Activated CD8-positive, alpha-beta memory T cell treated with anti-CD3 and anti-CD28 coated beads, Interleukin-2, amount 50 U/mL, for 48 hours (primary cell): Measurements from ENCODE around the gene DOCK1.

ENCODE experiments used
- DNase-seq: peaks from one replicate; pipeline ENCODE4 v3.0.0-alpha.2; 2020

The DOCK1 gene

DNA sequence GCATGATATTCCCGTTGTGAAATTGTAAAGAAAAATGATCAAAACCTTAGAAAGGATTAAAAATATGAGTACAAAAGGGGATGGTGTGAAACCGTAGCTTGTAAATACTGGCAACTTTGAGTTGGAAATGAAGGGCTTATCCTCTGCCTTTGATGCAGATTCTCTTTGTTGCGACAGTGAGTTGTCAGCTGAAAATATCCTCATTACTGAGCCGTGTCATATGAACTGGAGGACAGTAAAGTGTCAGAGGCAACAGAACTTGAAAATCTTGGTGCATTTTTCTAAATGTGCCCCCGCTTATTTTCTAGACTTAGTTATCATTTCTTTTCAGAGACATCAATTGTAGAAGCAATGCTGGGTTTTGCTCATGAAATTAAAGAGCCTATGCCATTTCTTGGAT is 473.4 kb downstream of the DOCK1 start:
- no peak for DNase-seq

DNA sequence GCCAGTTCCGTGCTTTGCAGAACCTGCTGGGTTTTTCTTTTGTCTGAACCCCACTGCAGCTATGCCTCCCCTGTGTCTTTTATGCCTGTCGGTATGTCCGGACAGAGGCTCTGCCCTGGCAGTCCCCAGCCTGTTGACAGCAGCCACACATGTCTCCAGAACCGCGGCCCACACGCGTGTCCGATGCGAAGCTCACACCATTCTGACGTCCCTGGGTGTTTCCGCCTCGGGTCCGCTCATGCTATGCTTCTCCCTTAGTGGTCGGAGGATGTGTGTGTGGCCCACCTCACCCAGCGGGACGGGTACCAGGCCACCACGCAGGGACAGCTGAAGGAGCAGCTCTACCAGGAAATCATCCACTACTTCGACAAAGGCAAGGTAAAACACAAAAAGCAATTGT is 479.3 kb downstream of the DOCK1 start:
- no peak for DNase-seq

DNA sequence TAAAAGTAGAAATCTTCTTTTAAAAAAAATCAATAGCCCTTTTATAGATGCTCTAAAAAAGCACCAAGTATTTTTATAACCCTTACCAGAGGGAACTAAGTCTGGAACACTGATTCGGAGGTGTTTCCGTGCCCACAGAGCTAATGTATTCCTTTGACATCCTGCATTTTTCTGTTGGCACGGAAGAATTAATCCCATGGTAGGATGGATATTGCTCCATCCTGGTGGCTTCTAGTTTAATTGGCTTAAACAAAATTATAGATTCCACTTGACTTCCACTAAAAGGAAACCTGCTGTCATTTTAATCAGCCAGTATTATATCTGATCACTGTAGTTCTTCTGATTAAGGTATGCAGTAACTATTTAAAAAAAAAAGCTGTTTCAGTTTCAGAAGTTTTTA is 479.8 kb downstream of the DOCK1 start:
- DNase-seq: no peak

DNA sequence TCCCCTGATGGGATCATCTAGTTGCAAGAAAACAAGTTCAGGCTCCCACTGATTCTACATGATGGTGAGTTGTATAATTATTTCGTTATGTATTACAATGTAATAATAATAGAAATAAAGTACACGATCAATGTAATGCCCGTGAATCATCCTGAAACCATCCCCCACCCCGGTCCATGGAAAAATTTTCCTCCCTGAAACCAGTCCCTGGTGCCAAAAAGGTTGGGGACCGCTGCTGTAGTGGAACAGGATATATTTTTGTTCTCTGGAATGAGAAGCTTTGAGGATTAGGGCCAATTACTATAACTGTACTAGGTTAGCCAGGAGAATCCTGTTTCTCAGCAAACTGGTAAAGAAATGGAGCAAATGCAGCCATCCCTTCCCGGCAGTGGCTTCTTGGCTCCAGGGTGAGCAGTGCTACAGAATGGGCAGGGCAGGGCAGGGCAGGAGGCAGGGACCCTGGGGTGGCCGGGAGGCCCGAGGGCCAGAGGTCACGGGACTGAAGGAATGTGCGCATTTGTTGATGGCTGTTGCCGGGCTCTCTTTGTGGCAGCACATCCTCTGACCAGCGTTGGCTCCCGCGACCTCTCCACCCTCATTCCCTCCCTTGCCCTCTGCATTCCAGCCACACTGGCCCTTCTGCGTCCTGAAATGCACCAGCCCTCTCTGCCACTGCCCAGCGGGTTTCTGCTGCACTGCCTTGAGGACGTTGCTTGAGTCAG is 481.5 kb downstream of the DOCK1 start:
- DNase-seq: no peak

DNA sequence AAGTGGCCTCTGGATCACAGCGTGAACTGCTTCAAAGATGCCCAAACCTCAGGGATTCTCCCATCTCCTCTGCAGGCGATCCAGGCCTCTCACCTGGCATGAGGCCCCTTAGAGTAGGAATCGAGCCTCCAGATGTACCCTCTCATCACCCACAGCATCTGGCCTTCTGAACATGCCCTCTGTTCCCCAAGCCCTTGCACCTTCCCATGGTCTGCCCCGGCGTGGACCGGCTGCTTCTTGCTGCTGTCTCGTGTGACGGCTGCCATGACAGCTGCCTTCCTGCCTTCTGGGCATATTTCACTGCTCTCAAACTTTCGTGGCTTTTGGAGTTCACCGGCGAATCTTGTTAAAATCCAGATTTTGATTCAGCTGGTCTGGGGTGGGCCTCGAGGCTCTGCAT is 486.6 kb downstream of the DOCK1 start:
- no peak for DNase-seq

DNA sequence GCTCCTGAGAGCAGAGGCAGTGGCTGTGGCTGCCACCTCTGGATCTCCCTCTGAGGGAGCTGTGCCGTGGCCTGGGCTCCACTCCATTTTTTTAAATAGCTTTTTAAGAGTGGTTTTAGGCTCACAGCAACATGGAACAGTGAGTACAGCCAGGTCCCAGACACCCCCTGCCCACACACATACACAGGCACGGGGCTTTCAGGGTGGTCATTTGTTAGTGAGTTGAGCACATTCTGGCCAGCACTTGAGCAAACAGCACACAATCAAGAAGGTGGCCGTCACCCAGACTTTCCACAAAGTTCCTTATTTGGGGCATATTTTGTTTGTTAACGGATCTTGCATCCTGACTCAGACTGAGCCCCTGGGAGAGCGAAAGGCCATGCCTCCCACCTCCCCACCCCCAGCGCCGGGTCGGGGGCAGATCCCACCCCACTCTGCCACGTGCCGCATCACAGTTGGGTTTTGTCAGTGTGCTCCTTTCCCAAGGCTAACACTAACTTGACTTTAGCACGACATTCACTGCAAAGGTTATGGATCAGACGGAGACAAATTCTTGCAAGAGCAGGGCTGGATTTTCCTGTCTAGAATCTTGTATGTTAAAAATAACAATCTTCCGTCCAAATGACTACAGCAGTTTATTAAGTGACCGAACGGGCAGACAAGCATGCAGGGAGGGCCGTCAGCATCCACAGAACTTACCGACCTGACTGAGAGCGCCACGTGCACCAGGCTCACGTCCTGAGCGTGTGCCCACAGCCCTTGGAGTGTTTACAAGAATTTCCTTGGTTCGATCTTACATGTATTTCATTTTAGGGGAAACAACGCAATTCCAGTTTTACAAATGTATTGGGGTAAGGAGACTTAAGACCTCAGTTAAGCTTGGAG is 487.4 kb downstream of the DOCK1 start:
- no peak for DNase-seq

DNA sequence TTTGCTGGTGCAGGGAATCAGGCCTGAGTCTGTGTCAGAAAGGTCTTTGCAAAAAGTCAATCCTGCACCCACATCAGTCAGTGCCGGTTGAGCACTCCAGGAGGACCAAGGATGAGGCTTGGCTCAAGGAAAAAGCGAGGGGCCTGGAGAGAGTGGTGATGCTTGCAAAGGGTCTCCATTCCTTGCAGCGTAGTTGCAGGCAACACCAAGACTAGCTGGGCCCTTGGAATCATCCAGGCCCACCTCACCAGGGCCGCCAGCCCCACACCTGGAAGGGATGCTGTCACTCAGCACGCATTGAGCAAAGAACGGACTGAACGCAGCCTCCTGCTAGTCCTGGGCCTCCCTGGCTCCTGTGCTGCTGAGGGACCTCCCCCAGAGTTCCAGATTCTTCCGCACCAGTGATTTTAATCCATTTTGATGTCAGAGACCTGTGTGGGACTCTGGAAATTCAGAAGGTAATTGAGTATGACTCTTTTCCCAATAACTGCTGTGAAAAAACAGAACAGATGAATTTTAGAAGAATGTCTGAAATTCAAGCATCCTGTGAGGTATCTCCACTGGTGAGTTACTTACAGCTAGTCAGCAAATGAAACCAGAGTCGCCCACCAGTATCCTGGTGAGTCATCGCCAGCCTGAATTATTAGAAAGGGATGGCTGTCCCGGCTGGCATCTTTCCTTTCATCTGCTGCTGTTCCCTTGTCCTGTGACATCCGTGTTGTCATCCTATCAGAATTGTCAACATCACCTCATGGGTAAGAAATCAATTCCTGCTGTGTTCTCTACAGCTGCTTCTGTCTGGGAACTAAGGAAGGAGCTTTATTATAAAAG is 493.1 kb downstream of the DOCK1 start:
- DNase-seq: no peak

DNA sequence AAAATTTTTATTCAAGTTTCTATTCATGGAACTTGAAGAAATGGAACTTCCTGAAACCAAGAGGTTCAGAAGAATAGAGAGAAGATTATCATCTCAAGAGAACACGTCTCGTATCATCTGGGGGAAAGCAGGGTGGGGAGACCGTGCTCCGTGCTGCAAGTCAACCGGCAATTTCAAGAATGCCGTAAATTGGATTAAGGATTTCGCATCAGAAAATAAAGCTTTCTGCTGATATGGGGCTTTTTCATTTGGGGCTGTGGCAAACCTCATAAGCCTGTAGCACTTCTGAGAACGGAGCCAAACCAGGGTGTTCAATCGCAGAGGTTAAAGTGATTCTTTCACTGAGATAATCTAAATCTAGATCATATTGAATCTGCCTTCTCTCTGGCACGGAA is 493.7 kb downstream of the DOCK1 start:
- DNase-seq: no peak

DNA sequence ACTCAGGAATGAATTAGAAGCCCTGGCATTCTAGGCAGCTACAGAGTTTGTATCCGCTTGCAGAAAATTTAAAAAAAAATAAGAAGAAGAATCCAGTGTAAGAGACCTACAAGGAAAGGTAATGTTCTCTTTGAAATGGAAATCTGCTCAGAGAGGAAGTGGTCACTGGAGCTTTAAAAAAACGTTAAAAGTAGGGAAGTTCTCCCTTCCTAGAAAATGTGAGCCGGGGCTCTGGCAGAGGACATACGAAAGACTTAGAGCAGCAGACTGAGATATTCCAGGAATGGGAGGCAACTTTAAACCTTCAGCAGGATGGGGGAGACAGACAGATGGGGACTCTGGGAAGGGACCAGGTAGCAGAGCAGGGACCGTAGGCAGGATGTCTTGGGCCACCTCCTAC is 494.4 kb downstream of the DOCK1 start:
- DNase-seq: no peak

DNA sequence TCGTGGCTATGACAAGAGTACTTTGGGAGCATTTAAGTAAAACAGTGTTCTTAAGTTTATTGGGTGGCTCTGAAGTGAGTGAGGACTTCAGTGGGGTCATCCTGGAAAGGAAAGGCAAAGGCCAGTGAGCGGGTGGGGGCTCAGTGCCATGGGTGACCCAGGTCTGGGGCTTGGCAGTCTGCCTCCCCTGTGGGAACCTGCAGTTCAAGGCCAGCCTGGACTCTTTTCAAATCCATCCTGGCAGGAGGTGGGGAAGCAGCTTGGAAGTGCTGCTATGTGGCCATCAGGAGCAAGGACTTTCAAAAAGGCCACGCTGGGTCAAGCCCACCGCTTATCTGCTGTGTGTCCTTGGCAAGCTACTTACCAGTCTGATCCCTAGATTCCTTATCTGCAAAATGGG is 495.0 kb downstream of the DOCK1 start:
- no peak for DNase-seq

DNA sequence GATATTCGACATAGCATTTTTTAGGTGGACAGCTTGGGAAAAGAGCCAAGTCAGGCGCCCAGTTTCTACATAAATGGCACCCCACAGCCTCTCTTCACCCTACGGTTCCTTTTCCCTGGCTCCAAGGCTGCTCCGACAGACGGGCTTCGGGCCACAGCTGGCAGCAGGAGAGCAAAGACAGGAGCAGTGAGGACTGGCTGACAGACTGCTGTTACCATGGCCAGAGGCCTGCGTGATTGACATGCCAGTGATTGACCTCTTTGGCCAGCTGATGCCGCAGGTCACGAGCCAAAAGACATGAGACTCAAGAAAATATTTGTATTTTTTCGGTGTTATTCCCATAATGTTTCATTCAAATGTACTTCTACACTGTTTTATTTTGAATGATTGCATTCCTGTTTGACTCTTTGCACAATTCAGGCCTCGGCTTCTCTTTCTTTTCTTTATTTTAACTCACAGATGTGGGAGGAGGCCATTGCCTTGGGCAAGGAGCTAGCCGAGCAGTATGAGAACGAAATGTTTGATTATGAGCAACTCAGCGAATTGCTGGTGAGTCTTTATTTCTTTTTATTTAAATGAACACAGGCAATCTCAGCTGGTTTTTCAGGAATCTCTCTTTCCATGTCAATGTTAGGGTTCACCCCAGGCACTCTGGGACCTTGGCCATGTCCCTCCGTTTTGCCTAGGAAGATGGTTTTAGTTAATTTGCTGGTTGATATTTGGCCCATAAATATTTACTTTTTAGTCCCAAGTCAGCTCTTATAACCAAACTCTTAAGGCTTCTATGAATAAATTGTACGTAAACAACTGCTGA is 497.6 kb downstream of the DOCK1 start:
- DNase-seq: no peak

DNA sequence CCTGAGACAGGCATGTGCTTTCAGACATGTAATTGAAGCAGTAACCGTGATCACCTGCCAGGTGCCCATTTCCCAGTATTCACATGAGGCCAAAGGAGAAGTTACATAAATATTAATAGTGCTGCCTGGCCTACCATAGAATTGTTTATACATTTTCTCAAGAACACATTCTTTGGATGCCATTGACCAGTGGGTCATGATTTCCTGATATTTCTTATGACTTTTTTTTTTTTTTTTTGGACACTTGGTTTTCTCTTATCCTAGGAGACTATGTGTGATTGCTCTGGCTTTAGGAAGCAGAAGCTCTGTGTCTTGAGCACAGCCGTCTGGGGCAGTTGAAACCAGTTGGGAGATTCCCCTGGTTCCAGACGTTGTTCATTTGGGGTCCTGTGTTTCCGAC is 500.0 kb downstream of the DOCK1 start:
- no peak for DNase-seq

DNA sequence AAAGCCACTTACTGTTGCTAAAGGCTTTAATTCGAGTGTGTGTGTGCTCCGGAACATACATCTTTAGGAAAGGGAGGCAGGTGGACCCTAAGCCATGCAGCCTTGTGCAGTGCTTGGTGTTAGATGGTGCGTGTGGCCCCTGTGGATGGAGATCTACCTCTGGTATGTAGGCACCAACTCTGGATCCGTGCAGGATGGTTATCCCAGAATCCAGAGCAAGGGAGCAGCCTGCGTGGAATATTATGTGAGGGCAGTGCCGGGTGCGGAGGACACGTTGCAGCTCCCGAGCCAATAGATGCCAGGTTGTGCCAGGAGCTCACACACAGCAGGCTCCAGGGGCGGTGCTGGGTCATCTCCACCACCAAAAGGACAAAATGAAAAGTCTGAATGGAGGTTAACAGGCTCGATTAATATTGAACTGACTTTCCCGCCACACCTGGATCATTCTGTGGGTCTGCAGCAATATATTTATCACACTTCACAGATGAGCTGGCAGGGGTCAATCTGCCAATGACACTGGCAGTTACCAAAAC is 500.9 kb downstream of the DOCK1 start:
- no peak for DNase-seq

DNA sequence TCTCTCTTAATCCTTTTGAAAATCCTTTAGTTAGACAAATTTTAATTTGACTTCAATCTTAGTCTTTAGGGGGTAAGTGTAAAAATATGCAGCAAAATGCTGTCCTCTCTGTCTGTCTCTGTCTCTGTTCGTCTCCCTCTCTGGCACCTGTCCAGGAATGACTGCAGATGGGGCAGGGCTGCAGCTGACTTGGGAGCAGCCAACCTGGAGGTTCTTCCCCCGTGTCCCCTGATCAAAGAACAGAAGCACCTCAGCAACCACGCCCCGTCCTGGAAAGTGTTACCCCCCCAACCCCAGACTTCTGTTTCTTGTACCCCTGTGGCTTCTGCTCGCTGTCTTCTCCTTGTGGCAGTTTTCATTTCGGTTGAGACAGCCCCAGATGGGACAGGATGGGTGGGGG is 502.3 kb downstream of the DOCK1 start:
- no peak for DNase-seq

DNA sequence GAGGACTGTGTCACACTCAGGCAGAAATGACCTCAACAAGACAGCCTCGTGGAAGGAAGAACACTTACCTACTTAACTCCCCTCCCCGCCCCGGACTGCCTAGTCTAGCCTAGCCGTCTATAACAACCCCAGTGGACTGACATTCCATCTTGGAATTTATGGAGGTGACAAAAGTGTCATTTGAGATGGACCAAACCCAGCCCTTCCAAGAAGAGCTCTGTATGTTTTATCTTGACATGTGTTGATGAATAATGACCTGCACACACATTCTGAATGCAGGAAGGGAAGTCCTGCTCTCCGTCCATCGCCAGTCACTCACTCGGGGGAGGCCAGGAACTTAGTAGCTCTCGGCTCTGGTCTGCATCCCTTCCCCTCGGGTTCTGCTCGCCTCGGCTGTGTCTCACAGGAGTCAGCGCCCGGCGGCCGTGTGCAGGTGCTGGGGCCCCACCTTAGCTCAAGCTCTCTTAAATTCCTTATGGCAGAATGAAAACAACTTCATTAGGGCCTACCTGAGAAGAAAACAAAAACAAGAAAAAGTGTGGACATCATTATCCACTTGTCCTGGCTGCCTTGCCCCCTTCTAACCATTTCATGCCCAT is 503.0 kb downstream of the DOCK1 start:
- no peak for DNase-seq

DNA sequence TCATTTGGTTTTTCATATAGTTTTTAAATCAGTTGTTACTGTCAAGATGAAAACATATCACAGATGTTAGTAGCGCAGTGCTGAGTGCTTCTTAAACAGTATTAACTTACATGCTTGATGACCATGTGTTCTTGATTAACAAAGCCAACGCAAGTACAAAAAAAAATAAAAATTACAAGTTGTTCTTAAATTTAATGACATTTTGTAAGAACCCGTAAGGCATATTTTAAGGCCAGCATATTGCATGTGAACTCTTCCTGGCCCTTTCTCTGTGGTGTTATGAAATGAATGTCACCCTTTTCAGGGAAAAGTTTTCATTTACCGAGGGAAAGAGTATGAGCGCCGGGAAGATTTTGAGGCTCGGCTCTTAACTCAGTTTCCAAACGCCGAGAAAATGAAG is 503.5 kb downstream of the DOCK1 start:
- DNase-seq: no peak

DNA sequence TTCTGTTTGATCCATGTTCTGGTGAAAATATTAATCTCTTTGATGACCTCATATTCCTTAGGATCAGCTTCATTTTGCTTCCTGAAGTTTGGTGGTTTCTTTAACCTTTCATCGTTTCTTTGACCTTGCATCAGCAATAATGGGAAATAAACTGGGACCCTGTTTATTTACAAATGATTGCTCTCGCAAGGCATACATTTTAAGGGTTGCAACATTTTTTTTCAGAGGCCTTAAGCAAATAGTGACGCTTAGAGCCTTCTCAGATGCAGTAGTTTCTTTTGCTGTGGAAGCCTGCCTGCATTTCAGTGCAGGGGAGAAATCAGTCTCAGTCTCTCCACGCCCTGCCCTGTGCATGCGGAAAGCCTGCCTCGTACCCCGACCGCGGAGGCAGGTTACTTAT is 504.8 kb downstream of the DOCK1 start:
- no peak for DNase-seq

DNA sequence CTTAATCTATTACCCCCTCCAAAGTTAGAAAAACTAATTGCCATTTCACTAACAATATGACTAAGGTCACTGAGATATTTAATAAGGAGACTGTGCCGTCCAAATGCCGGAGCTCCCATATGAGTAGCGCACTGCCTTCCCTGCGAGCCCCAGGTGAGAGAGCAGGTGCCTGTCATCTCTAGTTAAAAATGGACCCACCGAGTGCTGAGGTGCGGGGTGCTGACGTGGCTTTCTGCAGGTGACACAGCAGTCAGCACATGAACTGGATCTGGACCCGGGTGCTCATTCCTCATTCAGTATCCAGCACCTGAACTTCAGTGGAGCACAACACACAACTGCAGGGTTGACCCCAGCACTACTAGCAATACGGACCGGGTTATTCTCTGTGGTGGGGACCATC is 505.8 kb downstream of the DOCK1 start:
- DNase-seq: no peak

DNA sequence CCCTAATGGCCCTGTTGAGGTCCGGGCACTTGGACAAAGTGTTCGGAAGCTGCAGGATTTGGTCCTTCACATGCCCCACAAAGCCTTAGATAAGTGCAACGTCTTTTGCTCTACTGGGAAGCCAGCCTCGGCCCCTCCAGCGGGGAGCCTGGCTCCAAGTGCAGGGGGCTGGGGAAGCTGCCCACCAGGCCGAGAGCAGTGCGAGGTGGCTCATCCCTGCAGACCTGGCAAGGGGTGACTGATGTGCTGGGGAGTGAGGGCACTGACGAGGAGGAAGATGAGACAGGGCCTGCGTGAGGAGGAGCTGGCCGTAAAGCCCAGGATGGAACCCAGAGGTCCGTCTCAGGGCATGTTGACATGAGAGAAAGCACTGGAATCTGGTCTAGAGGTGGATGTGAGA is 508.1 kb downstream of the DOCK1 start:
- DNase-seq: no peak

DNA sequence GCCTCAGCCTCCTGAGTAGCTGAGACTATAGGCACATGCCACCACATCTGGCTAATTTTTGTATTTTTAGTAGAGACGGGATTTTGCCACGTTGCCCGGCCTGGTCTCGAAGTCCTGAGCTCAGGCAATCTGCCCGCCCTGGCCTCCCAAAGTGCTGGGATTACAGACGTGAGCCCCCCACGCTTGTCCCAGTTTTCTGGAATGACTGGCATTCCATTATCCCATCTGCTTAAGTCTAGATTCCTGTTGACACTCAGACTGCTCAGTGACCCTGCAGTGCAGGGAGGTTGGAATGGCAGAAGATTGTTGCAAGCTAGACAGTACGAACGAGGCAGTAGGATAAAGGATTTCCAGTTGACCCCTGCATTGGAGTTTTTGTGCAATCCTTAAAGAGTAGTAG is 508.8 kb downstream of the DOCK1 start:
- DNase-seq: no peak

DNA sequence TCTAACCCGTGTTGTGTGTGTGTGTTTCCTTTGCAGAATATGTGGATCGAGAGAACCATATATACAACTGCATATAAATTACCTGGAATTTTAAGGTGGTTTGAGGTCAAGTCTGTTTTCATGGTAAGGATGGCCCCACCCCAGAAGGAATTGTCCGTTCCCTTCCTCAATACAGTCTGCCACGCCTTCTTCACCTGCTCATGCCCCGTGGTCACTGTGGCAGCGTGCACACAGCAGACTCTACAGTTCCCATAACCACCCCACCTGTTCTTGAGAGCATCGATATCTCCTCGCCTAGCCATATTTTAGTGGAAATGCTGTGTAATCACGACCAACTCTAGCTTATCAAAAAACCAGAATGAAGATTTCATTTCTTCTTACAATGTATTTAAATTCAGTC is 509.9 kb downstream of the DOCK1 start:
- no peak for DNase-seq
